CD4-positive, alpha-beta T cell treated with Interleukin-17A for 4 hours (primary cell): Measurements from ENCODE around the gene PRTG.
"Not testable (repeated sequence)": the region's sequence is repeated elsewhere in the genome, so short reads cannot be mapped to it uniquely, and the experiment has no call there.

Source experiments
- DNase-seq: peaks from one replicate; pipeline ENCODE4 v3.0.0-alpha.2; 2020; ENCODE audit warnings: mixed read lengths

The PRTG gene

GRCh38 chr15:55741833-55742497 is 987 bp downstream of the PRTG start:
- no peak for DNase-seq

- DNase-seq = no peak
These were observed 1.7 kb downstream of the PRTG start for GRCh38 chr15:55740981-55741832.

DNA sequence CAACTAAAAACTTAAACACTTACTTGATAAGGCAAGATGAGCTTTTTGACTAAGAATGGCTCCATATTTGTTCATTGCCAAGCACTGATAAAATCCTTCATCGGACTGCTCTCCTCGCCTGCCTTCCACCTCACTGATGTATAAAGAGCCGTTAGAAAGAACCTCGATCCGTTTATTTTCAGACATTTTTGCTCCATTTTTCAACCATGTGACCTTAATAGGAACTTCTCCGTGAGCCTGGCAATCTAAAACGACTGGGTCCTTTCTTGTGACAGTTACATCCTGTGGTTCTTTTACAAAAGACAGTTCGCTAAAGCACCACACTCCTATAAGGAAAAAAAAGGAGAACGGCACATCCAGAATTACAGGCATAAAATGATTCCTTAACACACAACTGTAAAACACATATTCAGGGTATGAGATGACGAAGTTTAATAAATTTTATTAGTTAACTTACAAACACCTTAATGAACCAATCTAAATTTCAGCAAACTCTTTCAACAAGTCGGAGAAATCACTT is 2.5 kb downstream of the PRTG start:
- no peak for DNase-seq

- no peak for DNase-seq
These were observed 3.3 kb downstream of the PRTG start for GRCh38 chr15:55739641-55740040.

GRCh38 chr15:55738715-55739114 is 4.2 kb downstream of the PRTG start:
- no peak for DNase-seq

- no peak for DNase-seq
These were observed 5.6 kb downstream of the PRTG start for GRCh38 chr15:55737373-55737772.

GRCh38 chr15:55736756-55737155 is 6.2 kb downstream of the PRTG start:
- DNase-seq = no peak

GRCh38 chr15:55734641-55735040 is 8.3 kb downstream of the PRTG start:
- DNase-seq = no peak

- DNase-seq = not testable (repeated sequence)
These were observed 9.5 kb downstream of the PRTG start for GRCh38 chr15:55733461-55733860.

- no peak for DNase-seq
These were observed 21.3 kb downstream of the PRTG start for GRCh38 chr15:55721554-55722185.

DNA sequence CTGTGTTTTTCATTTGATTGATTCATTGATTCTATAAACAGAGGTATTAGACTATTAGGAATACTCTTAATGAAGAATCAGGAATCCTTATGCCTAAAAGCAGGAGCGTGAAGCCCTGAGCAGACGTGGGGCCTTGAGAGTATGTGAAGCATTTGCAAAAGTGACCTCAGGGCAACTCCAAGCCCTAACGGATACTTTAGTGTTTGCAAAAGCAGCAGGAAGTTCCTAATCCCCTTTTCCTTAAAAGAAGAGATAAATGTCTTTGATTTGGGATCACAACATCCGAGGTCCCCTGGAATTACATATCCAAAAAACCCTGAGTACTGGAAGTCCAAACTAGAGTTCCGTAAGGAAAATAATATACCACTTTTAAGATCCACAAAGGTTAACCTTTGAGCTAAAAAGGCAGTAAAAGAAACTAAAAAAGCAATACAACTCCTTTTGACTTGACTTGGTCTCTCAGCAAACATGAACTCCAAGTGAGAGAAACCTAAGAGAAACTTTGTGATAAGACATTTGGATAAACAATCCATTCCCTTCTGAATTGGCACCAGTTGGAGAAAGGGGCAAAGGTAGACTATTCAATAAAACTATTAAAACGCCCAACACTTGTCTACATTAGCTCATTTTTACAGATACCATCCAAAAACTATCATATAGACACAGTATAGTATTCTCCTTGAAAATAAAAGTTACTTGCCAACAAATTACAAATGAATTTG is 27.4 kb downstream of the PRTG start:
- no peak for DNase-seq

GRCh38 chr15:55714064-55714463 is 28.9 kb downstream of the PRTG start:
- no peak for DNase-seq

GRCh38 chr15:55712363-55712762 is 30.6 kb downstream of the PRTG start:
- DNase-seq = no peak

GRCh38 chr15:55710286-55710685 is 32.7 kb downstream of the PRTG start:
- DNase-seq = no peak

GRCh38 chr15:55709458-55709857 is 33.5 kb downstream of the PRTG start:
- no peak for DNase-seq

DNA sequence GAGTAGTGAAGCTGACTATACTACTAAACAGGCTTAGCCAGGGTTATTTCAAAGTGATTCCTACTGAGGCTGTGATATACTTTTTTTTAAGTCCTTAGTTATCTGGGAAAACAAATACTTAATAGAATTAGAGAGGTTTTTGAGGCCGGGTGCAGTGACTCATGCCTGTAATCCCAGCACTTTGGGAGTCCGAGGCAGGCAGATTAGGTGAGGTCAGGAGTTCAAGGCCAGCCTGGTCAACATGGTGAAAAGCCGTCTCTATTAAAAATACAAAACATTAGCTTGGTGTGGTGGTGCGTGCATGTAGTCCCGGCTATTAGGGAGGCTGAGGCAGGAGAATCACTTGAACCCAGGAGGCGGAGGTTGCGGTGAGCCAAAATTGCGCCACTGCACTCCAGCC is 34.2 kb downstream of the PRTG start:
- no peak for DNase-seq

GRCh38 chr15:55707951-55708350 is 35.0 kb downstream of the PRTG start:
- DNase-seq = no peak

GRCh38 chr15:55707518-55707917 is 35.4 kb downstream of the PRTG start:
- DNase-seq = no peak

DNA sequence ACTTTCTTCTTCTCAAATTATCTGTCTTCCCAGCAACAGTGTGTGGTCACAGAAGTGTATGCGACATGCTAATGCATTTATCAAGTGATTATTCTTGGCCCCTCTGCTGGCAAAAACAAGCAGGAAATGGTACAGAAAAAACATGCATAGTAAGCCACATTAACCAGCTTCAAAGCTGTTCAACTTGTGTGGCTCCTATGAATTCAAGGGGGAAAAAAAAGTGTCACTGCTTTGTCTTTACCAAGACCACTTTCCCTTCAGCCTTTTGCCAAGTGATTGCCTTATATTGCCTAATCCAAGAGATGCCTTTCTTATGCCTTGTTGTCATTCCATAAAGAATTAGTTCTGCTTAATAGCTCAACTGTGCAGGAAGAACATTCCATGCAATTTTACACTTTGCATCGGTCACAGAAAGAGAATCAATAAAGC is 39.1 kb downstream of the PRTG start:
- no peak for DNase-seq

GRCh38 chr15:55700876-55701275 is 42.1 kb downstream of the PRTG start:
- no peak for DNase-seq

GRCh38 chr15:55698653-55699052 is 44.3 kb downstream of the PRTG start:
- DNase-seq = no peak

DNA sequence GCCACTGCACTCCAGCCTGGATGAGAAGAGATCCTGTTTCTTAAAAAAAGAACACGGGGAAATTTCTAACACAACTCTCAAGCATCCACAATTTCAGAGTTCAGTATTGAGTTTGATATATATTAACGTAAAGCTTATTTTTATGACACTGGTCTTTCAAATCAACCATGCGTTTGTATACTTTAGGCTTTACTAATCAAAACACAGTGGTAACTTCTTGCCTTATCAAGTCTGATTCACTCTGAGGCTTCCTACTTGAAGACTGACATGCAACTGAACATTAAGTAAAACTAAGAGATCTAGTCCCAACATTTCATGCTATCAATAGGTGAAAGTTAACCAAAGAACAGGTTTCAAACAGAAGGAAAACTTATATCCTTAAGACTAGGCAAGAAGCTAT is 46.7 kb downstream of the PRTG start:
- DNase-seq = no peak

DNA sequence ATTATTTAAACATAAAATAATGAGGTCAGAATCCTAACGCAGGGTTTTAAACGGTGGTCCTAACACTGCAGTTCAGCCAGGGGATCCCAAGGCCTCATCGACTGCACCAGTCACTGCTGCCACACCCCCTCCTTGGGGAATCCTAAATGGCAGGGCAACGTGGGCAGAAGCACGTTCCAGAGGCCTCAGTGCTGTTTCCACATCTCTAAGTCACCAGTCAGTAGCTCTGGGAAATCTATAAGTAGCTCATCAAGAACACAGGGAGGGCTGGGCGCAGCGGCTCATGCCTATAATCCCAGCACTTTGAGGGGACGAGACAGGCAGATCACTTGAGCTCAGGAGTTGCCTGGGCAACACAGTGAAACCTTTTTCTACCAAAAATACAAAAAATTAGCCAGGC is 47.5 kb downstream of the PRTG start:
- DNase-seq = no peak
